GM19099 (cell line): ENCODE results near the gene ITGAD.

ENCODE experiments used
- POLR2A ChIP-seq: IDR thresholded peaks from 3 replicates; pipeline ENCODE4 v1.6.1; 2011; ENCODE audit warnings: low read depth; ENCODE audit not compliant: insufficient read length; ENCODE audit errors: extremely low read depth

The ITGAD gene

DNA sequence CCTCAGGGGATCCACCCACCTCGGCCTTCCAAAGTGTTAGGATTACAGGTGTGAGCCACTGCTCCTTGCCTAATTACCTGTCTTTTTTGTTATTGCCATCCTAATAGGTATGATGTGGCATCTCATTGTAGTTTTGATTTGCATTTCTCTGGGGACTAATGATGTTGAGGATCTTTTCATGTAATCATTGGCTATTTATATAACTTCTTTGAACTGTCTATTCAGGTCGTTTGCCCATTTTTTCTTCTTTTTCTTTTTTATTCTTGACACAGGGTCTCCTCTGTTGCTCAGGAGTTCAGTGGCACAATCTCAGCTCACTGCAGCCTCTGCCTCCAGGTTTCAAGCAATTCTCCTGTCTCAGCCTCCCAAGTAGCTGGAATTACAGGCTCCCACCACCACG lies 77.5 kb downstream of the ITGAD start:
- no peak for TF ChIP-seq POLR2A

DNA sequence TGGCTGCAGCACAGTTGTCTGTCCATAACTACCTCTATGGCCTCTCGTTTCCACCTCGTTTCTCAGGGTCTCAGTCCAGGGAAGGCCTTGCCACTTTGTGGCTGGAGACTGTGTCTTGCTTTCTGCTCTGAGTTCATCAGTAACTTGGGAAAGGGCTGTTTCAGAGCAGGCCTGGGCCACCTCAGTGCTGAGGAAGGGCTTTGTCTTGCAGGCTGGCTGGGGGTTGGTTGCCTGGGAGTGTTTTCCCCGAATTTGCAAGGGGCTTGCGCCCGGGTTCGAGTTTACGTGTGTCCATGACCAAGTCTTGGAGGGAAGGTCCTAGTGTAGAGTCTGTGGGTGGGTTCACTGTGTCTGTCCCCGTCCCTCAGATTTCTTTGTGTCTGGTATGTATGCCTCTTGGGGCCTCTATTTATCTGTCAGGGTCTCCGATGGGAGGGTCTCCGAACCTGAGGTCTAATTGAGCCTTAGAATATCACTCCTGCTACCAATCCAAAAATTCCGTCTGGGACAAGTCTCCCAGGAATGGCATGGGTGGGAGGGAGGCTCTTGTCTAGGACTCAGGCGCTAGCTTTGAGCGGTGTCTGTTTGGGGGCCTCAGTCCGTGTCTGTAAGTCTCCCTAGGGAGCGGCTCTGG lies 78.2 kb downstream of the ITGAD start:
- TF ChIP-seq POLR2A: no peak

DNA sequence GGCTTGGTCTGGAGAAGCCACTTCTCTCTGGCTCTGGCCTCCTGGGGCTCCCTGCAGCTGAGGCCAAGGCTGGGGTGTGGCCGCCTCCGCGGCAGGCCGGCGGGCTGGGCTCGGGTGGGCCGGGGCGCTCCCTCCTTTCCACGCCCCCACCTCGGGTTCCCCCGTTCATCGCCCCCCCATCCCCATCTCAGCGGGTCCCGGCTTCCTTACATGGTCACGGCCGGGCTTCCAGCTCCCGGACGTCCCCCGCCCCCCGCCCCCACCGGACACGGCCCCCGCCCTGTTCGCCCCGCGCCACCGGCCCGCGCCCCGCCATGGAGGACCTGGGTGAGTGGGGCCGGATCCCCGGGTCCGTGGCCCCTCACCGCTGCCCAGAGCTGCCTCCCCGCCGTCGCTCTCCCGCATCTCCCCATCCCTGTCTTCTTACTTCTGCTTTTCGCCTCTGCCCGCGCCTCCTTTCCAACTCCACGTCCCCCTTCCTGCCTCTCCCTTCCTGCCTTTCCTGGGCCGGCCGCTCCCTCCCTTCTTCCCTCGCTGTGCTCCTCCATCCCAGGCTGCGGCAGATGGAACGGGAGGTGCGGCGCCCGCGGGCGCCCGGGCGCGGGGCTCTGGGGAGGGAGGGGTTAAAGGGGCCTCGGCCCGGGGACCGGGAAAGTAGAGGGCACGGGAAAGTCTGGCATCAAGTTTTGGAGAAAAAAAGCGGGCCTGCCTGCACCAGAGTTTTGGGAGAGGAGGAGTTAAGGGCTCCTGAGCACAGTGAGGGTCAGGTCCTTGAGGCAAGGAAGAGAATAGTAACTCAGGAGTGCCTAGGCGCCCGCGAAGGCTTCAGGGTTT lies 79.0 kb downstream of the ITGAD start, which contains the start of gene TGFB1I1:
Gene TGFB1I1 (plus strand): TSS at position 278 of the 834 bp plus-strand sequence. CDS start 37 bp downstream, at position 315.
- TF ChIP-seq POLR2A: no peak

DNA sequence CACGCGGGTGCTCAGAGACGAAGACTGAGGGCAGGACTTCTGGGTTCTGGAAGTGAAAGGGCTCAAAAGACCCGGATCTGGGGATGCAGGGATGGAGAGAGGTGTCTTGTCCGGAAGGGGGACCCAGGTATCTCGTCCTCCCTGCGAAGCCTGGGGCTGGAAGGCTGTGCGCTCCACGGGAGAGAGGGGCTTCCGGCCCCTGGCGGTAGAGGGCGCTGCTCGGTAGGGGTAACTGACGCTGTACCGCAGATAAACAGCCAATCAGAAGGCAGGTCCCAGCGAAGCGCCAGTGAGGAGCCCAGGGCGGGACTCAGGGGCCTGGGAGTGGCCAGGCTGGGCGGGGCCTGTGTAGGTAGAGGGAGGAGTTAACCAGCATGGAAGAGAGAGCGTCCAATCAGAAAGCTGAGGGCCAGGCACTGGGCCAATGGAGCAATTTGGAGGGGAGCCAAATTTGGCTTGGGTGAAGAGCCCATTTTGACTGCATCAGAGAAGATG lies 79.6 kb downstream of the ITGAD start:
- no peak for TF ChIP-seq POLR2A

DNA sequence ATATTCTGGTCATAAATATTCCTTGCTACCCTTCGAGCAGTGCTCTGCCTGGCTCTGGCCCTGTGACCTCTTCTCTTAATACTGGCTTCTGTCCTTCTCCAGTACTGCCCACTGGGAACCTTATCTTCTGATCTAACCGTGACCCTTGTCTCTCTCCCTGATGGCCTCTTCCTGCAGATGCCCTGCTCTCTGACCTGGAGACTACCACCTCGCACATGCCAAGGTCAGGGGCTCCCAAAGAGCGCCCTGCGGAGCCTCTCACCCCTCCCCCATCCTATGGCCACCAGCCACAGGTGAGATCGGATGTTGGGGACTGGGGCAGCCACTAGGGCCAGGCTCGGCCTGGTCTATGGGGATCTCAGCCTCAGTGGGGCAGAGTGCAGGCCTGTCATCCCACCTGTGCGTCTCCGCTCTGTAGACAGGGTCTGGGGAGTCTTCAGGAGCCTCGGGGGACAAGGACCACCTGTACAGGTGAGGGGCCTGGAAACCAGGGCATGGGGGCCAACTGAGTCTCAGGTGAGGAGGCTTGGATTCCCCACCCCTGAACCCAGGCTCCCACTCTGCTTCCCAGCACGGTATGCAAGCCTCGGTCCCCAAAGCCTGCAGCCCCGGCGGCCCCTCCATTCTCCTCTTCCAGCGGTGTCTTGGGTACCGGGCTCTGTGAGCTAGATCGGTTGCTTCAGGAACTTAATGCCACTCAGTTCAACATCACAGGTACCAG lies 80.3 kb downstream of the ITGAD start:
- TF ChIP-seq POLR2A: no peak

DNA sequence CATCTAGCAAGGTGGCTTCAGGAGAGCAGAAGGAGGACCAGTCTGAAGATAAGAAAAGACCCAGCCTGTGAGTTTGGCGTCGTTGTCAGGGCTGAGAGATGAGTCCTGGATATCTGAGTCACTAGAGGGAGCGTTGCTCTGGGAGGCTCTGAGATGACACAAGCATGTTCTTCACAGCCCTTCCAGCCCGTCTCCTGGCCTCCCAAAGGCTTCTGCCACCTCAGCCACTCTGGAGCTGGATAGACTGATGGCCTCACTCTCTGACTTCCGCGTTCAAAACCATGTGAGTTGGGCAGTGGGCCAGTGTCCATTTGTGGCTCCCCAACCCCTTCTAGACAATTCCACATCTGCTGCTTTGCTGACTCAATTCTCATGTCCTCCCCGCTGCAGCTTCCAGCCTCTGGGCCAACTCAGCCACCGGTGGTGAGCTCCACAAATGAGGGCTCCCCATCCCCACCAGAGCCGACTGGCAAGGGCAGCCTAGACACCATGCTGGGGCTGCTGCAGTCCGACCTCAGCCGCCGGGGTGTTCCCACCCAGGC lies 81.1 kb downstream of the ITGAD start:
- no peak for TF ChIP-seq POLR2A

DNA sequence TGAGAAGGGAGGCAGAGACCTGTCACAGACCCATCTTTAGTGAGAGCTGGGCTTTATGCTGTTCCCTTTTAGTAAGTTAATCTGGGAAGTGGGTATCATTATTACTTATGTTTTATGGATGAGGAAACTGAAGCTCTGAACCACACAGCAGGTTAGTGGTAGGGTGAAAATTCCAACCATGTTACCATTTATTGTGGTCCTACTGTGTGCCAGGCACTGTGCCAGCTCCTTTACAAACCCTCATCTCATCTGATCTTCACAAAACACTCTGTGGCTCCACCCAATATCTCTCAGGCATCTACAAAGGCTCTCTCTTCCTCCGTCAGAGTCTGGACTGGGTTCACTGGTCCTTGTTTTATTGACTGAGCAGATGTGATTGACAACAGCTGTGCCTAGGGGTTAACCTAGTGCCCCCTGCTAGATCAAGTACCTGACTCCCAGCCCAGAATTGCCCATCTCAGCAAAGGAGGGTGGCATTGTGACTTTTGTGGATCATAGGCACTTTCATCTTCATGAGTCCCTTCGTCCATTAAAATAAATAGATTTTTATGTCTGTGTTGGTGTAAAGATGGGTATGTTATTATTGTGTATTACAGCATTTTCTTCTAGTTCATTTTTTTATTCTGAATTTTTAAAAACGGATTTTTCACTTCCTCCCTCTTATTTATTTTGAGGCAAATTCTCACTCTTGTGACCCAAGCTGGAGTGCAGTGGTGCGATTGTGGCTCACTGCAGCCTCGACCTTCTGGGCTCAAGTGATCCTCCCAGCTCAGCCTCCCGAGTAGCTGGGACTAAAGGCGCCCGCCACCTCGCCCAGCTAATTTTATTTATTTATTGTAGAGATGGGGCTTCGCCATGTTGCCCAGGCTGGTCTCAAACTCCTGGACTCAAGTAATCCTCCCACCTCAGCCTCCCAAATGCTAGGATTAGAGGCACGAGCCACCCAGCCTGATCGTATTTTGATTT lies 81.9 kb downstream of the ITGAD start:
- TF ChIP-seq POLR2A: no peak

DNA sequence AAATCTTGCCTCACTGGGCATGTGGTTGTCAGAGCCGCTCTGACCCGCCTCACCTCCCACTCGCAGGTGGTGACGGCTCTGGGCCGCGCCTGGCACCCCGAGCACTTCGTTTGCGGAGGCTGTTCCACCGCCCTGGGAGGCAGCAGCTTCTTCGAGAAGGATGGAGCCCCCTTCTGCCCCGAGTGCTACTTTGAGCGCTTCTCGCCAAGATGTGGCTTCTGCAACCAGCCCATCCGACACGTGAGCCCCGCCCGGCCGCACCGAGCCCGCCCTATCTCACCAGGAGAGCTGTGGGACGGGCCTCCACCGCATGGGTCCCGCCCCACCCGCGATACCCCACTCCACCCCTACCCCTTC lies 82.8 kb downstream of the ITGAD start:
- TF ChIP-seq POLR2A: no peak
